NCI-H226 (cell line): ENCODE measurements around the gene FOLR1.

Experiments
- DNase-seq: peaks from one replicate; pipeline ENCODE4 v3.0.0-alpha.2; 2015

FOLR1 gene

DNA sequence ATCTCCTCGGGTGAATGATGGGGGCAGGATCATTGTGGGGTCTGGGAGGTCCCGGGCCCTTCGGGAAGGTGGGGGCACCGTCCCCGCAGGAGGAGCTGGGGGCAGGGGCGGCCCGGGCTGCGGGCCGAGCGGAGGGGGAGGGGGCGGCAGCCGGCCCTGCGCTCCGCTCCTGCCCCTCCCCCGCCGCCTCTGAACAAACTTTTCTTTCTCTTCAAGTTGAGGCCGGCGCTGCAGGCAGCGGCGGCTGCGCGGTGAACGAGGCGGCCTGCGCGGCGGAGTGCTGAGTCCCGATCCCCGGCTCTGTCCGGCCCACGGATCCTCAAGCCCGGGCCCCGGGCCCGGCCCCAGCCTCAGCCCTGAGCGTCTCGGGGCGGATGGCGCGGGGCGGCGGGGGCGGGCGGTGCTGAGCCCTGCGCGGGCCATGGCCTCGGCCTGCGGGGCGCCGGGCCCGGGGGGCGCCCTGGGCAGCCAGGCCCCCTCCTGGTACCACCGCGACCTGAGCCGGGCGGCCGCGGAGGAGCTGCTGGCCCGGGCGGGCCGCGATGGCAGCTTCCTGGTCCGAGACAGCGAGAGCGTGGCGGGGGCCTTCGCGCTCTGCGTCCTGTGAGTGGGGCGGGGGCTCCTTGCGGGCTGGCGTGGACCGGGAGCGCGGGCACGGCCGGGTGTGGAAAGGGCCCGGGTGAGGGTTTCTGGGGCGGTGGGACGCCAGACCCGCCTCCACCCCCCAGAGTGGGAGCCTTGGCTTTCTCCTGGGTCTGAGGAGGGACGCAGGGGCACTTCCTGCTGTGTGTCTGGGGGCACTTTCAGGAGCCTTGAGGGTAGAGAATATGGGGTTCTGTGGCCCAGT is 32.8 kb downstream of the FOLR1 start, which contains the start of gene INPPL1:
TSS of gene INPPL1 (plus strand) at position 204 of the 847 bp plus-strand sequence. CDS start at position 422, 218 bp downstream.
- no peak for DNase-seq

GRCh38 chr11:72225411-72225951 is 33.5 kb downstream of the FOLR1 start:
- no peak for DNase-seq

GRCh38 chr11:72226701-72227100 is 34.8 kb downstream of the FOLR1 start:
- DNase-seq: no peak

- no peak for DNase-seq
Measured at GRCh38 chr11:72227316-72228228, 35.6 kb downstream of the FOLR1 start.

DNA sequence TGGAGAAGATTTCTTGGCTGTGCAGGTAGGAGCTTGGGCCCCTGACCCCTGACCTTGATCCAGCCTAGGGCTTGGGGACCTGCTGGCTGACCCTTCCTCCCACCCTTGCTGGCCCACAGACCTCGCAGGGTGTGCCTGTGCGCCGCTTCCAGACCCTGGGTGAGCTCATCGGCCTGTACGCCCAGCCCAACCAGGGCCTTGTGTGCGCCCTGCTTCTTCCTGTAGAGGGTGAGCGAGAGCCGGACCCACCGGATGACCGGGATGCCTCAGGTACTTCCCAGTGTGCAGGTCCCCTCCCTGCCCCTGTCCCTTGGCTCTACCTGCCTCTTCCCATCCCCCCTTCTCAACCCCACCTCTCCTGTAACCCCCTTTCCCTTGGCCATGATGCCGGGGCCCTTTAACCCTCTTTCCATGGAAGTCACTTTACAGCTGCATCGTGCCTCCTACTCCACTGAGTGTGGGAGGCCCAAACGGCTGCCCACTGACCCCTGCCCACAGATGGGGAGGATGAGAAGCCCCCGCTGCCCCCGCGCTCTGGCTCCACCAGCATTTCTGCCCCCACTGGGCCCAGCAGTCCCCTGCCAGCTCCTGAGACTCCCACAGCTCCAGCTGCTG is 36.4 kb downstream of the FOLR1 start:
- DNase-seq: no peak

GRCh38 chr11:72228844-72229231 is 36.9 kb downstream of the FOLR1 start:
- DNase-seq: no peak

GRCh38 chr11:72229336-72229924 is 37.5 kb downstream of the FOLR1 start:
- DNase-seq: no peak

- DNase-seq: no peak
Measured at GRCh38 chr11:72229925-72230763, 38.2 kb downstream of the FOLR1 start.

- DNase-seq: no peak
Measured at GRCh38 chr11:72230764-72231365, 38.9 kb downstream of the FOLR1 start.

DNA sequence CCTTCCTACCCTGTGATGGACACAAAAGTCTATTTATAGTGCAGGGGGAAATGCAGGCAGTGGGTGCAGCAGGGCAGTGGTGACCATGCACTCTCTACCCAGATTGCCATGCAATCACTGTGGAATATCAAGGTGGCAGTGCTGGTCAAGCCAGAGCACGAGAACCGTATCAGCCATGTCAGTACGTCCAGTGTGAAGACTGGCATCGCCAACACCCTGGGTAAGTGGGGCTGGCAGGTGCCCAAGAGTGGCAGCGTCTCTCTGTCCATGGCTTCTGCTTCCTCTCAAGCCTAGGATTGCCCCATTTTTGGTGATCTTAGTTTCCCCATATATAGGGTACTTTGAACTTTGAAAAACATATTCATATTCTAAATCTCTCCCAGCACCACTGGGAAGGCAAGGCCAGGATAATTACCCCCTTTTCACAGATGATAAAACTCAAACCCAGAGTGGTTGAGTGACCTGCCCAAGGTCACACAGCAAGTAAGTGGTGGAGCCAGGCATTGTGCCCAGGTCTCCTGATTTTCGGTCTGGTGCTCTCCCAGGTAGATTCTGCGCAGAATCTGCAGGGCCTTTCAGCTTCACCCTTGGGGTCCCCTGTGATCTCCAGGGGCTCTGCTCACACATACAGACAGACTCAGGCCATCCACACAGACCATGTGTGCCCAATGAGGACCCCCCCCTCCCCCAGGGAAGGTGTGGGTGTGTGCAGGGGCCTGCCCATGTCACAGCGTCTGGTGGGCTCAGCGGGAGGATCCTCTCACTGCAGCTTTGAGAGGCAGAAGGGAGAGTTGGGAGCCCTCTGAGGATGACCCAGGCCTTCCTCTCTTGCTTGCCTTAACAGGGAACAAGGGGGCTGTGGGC is 39.7 kb downstream of the FOLR1 start:
- DNase-seq: no peak

DNA sequence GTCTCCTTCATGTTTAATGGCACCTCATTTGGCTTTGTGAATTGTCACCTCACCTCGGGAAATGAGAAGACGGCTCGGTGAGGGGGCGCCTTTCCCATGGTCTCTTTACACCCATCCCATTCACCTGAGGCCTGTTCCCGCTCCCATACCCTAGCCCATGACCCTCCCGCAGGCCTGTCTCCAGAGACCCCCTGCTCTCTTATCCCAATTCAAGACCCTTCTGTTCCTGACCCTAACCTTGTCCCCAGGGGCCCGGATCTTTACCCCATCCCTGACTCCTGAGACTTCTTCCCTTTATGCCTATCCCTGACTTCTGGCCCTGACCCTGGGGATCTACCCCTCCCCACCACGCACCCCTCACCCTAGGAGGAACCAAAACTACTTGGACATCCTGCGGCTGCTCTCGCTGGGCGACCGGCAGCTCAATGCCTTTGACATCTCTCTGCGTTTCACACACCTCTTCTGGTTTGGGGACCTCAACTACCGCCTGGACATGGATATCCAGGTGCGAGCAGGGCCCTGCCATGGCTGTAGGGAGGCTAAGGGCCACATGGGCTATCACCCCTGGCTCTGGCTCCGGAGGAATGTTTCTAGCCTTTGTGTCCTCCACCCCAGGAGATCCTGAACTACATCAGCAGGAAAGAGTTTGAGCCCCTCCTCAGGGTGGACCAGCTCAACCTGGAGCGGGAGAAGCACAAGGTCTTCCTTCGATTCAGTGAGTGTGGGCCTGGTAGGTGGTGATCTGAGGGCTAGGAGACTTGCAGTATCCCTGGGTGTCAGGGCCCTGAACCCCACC is 40.5 kb downstream of the FOLR1 start:
- DNase-seq: no peak

DNA sequence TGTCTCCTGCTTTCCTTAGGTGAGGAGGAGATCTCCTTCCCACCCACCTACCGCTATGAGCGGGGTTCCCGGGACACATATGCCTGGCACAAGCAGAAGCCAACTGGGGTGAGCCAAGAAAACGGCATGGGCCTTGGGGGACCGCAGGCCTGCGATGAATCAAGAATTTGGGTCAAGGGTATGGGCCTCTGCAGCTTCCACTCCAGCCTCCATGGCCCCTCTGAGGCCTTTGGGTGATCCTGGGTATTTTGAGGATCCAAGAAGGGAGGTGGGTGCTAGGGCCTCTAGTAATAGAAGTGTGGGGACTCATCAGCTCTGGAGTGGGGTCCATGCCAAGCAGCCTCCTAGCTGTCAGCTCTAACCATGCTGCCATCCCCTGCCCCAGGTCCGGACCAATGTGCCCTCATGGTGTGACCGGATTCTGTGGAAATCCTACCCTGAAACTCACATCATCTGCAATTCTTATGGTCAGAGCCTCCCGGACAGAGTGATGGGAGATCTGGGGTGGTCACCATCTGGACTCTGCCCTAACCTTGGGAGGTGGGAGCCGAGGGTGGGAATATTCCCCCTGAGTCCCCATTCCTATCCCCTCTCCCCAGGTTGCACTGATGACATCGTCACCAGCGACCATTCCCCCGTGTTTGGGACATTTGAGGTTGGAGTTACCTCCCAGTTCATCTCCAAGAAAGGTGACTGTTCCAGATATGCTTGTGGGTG is 41.3 kb downstream of the FOLR1 start:
- no peak for DNase-seq

DNA sequence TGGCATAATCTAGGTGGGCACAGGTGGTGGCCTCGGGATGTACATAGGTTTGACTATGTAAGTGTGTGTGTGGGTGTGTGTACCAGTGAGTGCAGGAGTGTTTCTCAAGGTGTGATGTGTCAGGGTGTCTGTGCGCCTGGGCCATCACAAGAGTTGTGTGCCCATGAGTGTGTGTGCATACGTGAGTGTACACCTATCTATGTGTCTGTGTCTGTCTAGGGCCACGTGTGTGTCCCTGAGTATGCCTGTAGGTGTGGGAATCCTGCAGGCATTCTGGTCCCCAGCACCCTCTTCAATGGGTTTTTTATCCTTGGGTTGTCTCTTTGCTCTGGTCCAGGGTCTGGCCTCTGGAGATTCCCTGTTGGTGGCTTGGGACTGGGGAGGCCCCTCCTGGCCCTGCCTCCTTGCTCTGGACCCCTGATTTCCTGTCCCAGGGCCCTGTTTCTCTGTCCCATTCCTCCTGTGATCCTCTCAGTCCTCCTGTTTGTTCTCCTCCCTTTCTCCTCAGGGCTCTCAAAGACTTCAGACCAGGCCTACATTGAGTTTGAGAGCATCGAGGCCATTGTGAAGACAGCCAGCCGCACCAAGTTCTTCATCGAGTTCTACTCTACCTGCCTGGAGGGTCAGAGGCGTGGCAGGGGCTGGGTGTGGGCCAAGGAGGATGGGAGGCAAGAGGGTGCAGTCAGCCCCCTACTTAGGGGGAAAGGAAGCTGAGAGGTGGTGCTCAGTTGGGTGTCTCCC is 42.0 kb downstream of the FOLR1 start:
- DNase-seq: no peak

- no peak for DNase-seq
Measured at GRCh38 chr11:72234514-72234830, 42.5 kb downstream of the FOLR1 start.

DNA sequence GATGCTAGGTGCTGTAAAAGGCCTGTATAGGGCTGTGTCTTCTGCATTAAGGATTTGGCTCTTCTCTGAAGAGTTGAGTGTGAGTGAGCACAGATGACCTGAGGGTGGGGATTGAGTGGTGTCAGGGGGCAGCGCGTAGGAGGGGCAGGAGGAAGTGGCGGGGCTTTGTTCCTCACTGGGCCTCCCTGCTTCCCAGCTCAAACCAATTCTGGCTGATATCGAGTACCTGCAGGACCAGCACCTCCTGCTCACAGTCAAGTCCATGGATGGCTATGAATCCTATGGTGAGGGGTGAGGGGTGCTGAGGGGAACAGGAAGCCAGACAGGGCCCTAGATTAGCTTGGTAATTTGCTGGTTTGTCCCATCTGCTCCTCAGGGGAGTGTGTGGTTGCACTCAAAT is 43.0 kb downstream of the FOLR1 start:
- no peak for DNase-seq

DNA sequence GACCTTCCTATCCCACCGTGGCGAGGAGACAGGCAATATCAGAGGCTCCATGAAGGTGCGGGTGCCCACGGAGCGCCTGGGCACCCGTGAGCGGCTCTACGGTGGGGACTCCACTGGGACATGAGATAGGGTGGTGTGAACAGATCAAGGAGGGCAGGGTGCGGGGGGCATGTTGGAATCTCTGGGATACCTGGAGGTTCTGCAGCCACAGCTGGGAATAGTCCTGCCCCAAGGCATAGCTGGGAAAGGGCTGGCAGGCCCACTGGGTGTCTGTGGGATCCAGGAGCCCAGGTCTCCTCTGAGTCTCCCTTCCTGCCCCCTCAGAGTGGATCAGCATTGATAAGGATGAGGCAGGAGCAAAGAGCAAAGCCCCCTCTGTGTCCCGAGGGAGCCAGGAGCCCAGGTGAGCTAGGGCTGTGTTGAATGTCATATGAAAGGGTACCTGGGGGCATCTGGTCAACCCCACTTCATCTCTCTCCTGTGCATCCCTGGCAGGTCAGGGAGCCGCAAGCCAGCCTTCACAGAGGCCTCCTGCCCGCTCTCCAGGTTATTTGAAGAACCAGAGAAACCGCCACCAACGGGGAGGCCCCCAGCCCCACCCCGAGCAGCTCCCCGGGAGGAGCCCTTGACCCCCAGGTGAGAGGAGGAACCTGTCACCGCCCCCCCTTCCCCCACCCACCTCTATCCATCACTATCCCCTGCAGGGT is 43.6 kb downstream of the FOLR1 start:
- DNase-seq: no peak

GRCh38 chr11:72236083-72236697 is 44.2 kb downstream of the FOLR1 start:
- no peak for DNase-seq
